IMR-90 (cell line): ENCODE data around the gene PNKD. TPM values are rescaled to one million over a fixed set of nuclear protein-coding genes. Genes with fewer than 3 reads are reported as not detected.

Experiments
- ATAC-seq: fragments of 200-7000 bp; cut with Tn5 transposase; 2 replicates; pipeline ENCODE4 v1.9.1; 2020; ENCODE audit warnings: low read depth, mild to moderate bottlenecking, moderate library complexity
- BruUV-seq: library from RNA; stranded (reverse); fragments of 400-500 nt; replicated peaks from 2 replicates; lab custom pipeline; 2021; lab: Mats Ljungman, UMichigan
- CTCF ChIA-PET: fragments of 300-600 bp; formaldehyde crosslinking; extraction: SDS; loops from one replicate; lab custom pipeline; 2021; ENCODE audit warnings: antibody characterized with exemption; lab: Yijun Ruan, JAX
- POLR2A ChIA-PET: fragments of 300-600 bp; sonication (Branson Sonifier 250); formaldehyde crosslinking; loops from one replicate; lab custom pipeline; 2022; ENCODE audit warnings: antibody characterized with exemption; ENCODE audit not compliant: unreplicated experiment; lab: Charles Lee
- DNase-seq: peaks from one replicate; pipeline ENCODE4 v3.0.0; 2013
- H2AFZ ChIP-seq: replicated peaks from 2 replicates; pipeline ENCODE3; 2013; ENCODE audit warnings: low read length, mild to moderate bottlenecking; ENCODE audit not compliant: poor library complexity
- H2AK5ac ChIP-seq: 2 replicates; pipeline ENCODE4 v1.6.1; 2013; ENCODE audit warnings: low read depth, low read length, inconsistent platforms
- H2AK9ac ChIP-seq: replicated peaks from 2 replicates; pipeline ENCODE3; 2013; ENCODE audit warnings: mild to moderate bottlenecking, low read depth, low read length, moderate library complexity; ENCODE audit not compliant: poor library complexity
- H2BK120ac ChIP-seq: 2 replicates; pipeline ENCODE4 v1.6.1; 2013; ENCODE audit warnings: low read depth, low read length, inconsistent platforms
- H2BK15ac ChIP-seq: 3 replicates; pipeline ENCODE4 v1.6.1; 2013; ENCODE audit warnings: low read depth, low read length, inconsistent platforms
- H2BK20ac ChIP-seq: 2 replicates; pipeline ENCODE4 v1.6.1; 2013; ENCODE audit warnings: low read depth, mild to moderate bottlenecking, inconsistent platforms, low read length, moderate library complexity
- H2BK5ac ChIP-seq: 2 replicates; pipeline ENCODE4 v1.6.1; 2013; ENCODE audit warnings: mild to moderate bottlenecking, low read depth, low read length, inconsistent platforms; ENCODE audit not compliant: poor library complexity, severe bottlenecking
- H3K14ac ChIP-seq: replicated peaks from 2 replicates; pipeline ENCODE4 v1.6.1; 2013; ENCODE audit warnings: low read depth, low read length, inconsistent platforms
- H3K18ac ChIP-seq: 2 replicates; pipeline ENCODE4 v1.6.1; 2013; ENCODE audit warnings: low read depth, low read length, control low read depth
- H3K23ac ChIP-seq: 2 replicates; pipeline ENCODE4 v1.6.1; 2013; ENCODE audit warnings: low read depth, low read length, inconsistent platforms
- H3K27ac ChIP-seq: 2 replicates; pipeline ENCODE4 v1.5.1; 2013; ENCODE audit warnings: mild to moderate bottlenecking, control low read depth, low read length; ENCODE audit not compliant: insufficient read depth
- H3K27me3 ChIP-seq: 2 replicates; pipeline ENCODE4 v1.6.1; 2013; ENCODE audit warnings: low read length; ENCODE audit not compliant: control insufficient read depth, insufficient read depth
- H3K36me3 ChIP-seq: 2 replicates; pipeline ENCODE4 v1.6.1; 2013; ENCODE audit warnings: low read length, mixed read lengths; ENCODE audit not compliant: control insufficient read depth, insufficient read depth
- H3K4ac ChIP-seq: 2 replicates; pipeline ENCODE4 v1.6.1; 2013; ENCODE audit warnings: low read depth, low read length, inconsistent platforms
- H3K4me1 ChIP-seq: 2 replicates; pipeline ENCODE4 v1.6.1; 2013; ENCODE audit warnings: low read length, mixed read lengths; ENCODE audit not compliant: control insufficient read depth, insufficient read depth
- H3K4me2 ChIP-seq: 2 replicates; pipeline ENCODE4 v1.6.1; 2013; ENCODE audit warnings: low read depth, mild to moderate bottlenecking, control low read depth, low read length, moderate library complexity
- H3K4me3 ChIP-seq: 2 replicates; pipeline ENCODE4 v1.5.1; 2013; ENCODE audit warnings: low read depth, mild to moderate bottlenecking, control low read depth, low read length, moderate library complexity; ENCODE audit not compliant: insufficient read depth
- H3K56ac ChIP-seq: 2 replicates; pipeline ENCODE4 v1.6.1; 2013; ENCODE audit warnings: low read length, inconsistent platforms; ENCODE audit not compliant: insufficient read depth; ENCODE audit errors: extremely low read depth
- H3K79me1 ChIP-seq, 2 experiments: 2 replicates each; pipeline ENCODE4 v1.6.1; 2013; ENCODE audit warnings: low read length in 2 of 2, inconsistent platforms in 1 of 2, low read depth in 1 of 2
- H3K9ac ChIP-seq: 2 replicates; pipeline ENCODE4 v1.6.1; 2013; ENCODE audit warnings: low read depth, low read length, control low read depth
- H3K9me1 ChIP-seq: 2 replicates; pipeline ENCODE4 v1.6.1; 2013; ENCODE audit warnings: low read length, inconsistent platforms; ENCODE audit not compliant: insufficient read depth
- H3K9me3 ChIP-seq: 2 replicates; pipeline ENCODE4 v1.6.1; 2013; ENCODE audit warnings: low read length; ENCODE audit not compliant: control insufficient read depth, insufficient read depth
- H4K20me1 ChIP-seq: 2 replicates; pipeline ENCODE4 v1.6.1; 2013; ENCODE audit warnings: low read length, inconsistent platforms; ENCODE audit not compliant: insufficient read depth
- H4K5ac ChIP-seq: 2 replicates; pipeline ENCODE4 v1.6.1; 2013; ENCODE audit warnings: mild to moderate bottlenecking, low read depth, low read length, control low read depth
- H4K8ac ChIP-seq, 2 experiments: 2 replicates each; pipeline ENCODE4 v1.6.1; 2013; ENCODE audit warnings: low read depth in 2 of 2, low read length in 2 of 2, control low read depth in 1 of 2, inconsistent platforms in 1 of 2
- H4K91ac ChIP-seq: 2 replicates; pipeline ENCODE4 v1.6.1; 2013; ENCODE audit warnings: low read depth, low read length, inconsistent platforms; ENCODE audit not compliant: insufficient read depth
- BHLHE40 ChIP-seq: fragments of 150-350 bp; IDR thresholded peaks from 2 replicates; pipeline ENCODE4 v1.6.1; 2016; ENCODE audit warnings: mild to moderate bottlenecking, low read depth, low read length
- FOS ChIP-seq: fragments of 150-350 bp; IDR thresholded peaks from 2 replicates; pipeline ENCODE4 v1.6.1; 2016; ENCODE audit warnings: low read depth, low read length
- MAFK ChIP-seq: IDR thresholded peaks from 2 replicates; pipeline ENCODE4 v1.6.1; 2012; ENCODE audit warnings: low read depth, low read length, improper control_type of control experiment
- MAZ ChIP-seq: IDR thresholded peaks from 2 replicates; pipeline ENCODE4 v1.6.1; 2012; ENCODE audit warnings: low read depth, mild to moderate bottlenecking, low read length, improper control_type of control experiment, moderate library complexity, borderline replicate concordance
- POLR2A ChIP-seq: IDR thresholded peaks from 2 replicates; pipeline ENCODE4 v1.6.1; 2012; ENCODE audit warnings: mild to moderate bottlenecking, low read depth, low read length
- WGBS, 2 experiments: methylation state at CpG; one replicate each; pipeline versions ENCODE4 v1.1.5 to v1.1.7; 2013; ENCODE audit warnings: missing lambda C conversion rate in 2 of 2; ENCODE audit not compliant: insufficient read length in 1 of 2; ENCODE audit errors: extremely low coverage in 2 of 2; 5-methylcytosine and 5-hydroxymethylcytosine counted together
- dilution Hi-C: fragments of 300-500 bp; cut with HindIII; formaldehyde crosslinking; loops from one replicate; pipeline ENCODE4 v1.14.3; 2018; ENCODE audit warnings: low sequenced_read_pairs; ENCODE audit not compliant: unreplicated experiment
- in situ Hi-C: fragments of 300-500 bp; cut with MboI; formaldehyde crosslinking; loops from 3 replicates; pipeline ENCODE4 v1.14.3; 2019; ENCODE audit warnings: low sequenced_read_pairs, inconsistent platforms, mixed read lengths
- intact Hi-C: fragments of 100-400 bp; cut with micrococcal nuclease; formaldehyde crosslinking; loops from 2 replicates; pipeline ENCODE4 v1.10.0; 2022
- polyA plus RNA-seq, 3 experiments: library from polyadenylated mRNA; depleted of rRNA; stranded (reverse); fragments of >200 nt; gene quantifications; 2 replicates each; pipeline ENCODE4 v1.2.3, GENCODE V29; 2012; ENCODE audit warnings: low replicate concordance in 1 of 3
- total RNA-seq: library from RNA; depleted of rRNA; stranded (reverse); fragments of >200 nt; gene quantifications from 2 replicates; pipeline ENCODE4 v1.2.3, GENCODE V29; 2012

PNKD gene
- total and polyA plus RNA-seq, 2 of the 4 experiments (the other 2 are of a cell fraction), result 19.2 to 68.5 TPM

- in situ Hi-C loops (no loop called here), dilution Hi-C loops (no loop called here), intact Hi-C loops (no loop called here)
- no TSS peak for BruUV-seq
- WGBS, 2 experiments, result 100% methylated on average over 3 of the region's 12 CpGs; no CpG with 5 or more reads in 1 of the 2 experiments
- H2BK20ac ChIP-seq, result no peak overlapping the region
- ATAC-seq, result peak; percentile 15; the same call in 1 of the 2 replicates
- no peak overlapping the region for H3K14ac ChIP-seq
- H2AFZ ChIP-seq, result no peak overlapping the region
- no peak overlapping the region for H3K9ac ChIP-seq
- TF ChIP-seq MAZ (no peak), MAFK (no peak), FOS (no peak), BHLHE40 (no peak), POLR2A (no peak)
- no peak overlapping the region for H3K4me2 ChIP-seq
- ChIA-PET POLR2A (no interaction called here), CTCF (no interaction called here)
- no peak overlapping the region for H4K8ac ChIP-seq
- no peaks in the 10 kb centered on the region for H3K79me1 ChIP-seq
- H2BK5ac ChIP-seq, result no peak overlapping the region
- no peaks in the 10 kb centered on the region for H3K9me1 ChIP-seq
- no peak overlapping the region for H3K4ac ChIP-seq
- H3K56ac ChIP-seq, result no peak overlapping the region
- H2AK9ac ChIP-seq, result no peak overlapping the region
- H3K18ac ChIP-seq, result no peak overlapping the region
- H3K27ac ChIP-seq, result no peak overlapping the region
- no peaks in the 10 kb centered on the region for H4K20me1 ChIP-seq
- no peaks in the 10 kb centered on the region for H3K36me3 ChIP-seq
- H3K4me3 ChIP-seq, result no peak overlapping the region
- H2AK5ac ChIP-seq, result no peak overlapping the region
- no peaks in the 10 kb centered on the region; the same call in 1 of the 2 replicates for H3K27me3 ChIP-seq
- H3K9me3 ChIP-seq, result no peaks in the 10 kb centered on the region
- no peak overlapping the region for H4K91ac ChIP-seq
- no peak overlapping the region for H3K23ac ChIP-seq
- peaks cover 8% of the 10 kb centered on the region; the same call in 1 of the 2 replicates for H3K4me1 ChIP-seq
- no peak overlapping the region for H2BK120ac ChIP-seq
- H2BK15ac ChIP-seq, result no peak overlapping the region
- H4K5ac ChIP-seq, result no peak overlapping the region
- no peak for DNase-seq
Measured at GRCh38 chr2:218344090-218344754, 73.9 kb downstream of the PNKD start.
